Activated naive CD4-positive, alpha-beta T cell (primary cell): ENCODE results near the gene TMC2.
A peak's percentile ranks its signal among the peaks of the same experiment; 100 is the strongest.
"Not testable (repeated sequence)": the region's sequence is repeated elsewhere in the genome, so short reads cannot be mapped to it uniquely, and the experiment has no call there.

Experiments
- DNase-seq, 4 experiments: peaks; one replicate each; lab custom pipeline; 2025; lab: John Stamatoyannopoulos, UW

The TMC2 gene, protein sequence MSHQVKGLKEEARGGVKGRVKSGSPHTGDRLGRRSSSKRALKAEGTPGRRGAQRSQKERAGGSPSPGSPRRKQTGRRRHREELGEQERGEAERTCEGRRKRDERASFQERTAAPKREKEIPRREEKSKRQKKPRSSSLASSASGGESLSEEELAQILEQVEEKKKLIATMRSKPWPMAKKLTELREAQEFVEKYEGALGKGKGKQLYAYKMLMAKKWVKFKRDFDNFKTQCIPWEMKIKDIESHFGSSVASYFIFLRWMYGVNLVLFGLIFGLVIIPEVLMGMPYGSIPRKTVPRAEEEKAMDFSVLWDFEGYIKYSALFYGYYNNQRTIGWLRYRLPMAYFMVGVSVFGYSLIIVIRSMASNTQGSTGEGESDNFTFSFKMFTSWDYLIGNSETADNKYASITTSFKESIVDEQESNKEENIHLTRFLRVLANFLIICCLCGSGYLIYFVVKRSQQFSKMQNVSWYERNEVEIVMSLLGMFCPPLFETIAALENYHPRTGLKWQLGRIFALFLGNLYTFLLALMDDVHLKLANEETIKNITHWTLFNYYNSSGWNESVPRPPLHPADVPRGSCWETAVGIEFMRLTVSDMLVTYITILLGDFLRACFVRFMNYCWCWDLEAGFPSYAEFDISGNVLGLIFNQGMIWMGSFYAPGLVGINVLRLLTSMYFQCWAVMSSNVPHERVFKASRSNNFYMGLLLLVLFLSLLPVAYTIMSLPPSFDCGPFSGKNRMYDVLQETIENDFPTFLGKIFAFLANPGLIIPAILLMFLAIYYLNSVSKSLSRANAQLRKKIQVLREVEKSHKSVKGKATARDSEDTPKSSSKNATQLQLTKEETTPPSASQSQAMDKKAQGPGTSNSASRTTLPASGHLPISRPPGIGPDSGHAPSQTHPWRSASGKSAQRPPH

DNA sequence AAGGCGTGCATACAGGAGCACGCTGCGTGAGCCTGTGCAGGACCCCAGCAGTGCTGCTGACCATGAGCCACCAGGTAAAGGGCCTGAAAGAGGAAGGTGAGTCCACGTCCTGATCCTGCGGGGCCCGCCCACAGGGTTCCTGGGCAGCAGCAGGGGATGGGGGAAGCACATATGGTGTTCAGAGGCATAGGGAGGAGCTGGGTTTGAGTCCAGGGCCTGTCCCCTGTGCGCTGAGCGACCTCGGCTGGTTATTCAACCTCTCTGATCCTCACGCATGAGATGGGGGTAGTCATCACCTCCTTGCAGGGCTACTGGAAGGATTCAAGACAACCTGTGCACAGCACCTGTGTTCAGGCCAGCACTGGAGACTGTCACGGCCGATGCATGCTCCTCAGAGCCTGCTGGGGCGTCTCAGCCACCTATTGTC is at the start of gene TMC2:
Gene TMC2 (plus strand): TSS at position 14 of the 427 bp plus-strand sequence. CDS start 49 bp downstream, at position 63.
- DNase-seq: no peak

DNA sequence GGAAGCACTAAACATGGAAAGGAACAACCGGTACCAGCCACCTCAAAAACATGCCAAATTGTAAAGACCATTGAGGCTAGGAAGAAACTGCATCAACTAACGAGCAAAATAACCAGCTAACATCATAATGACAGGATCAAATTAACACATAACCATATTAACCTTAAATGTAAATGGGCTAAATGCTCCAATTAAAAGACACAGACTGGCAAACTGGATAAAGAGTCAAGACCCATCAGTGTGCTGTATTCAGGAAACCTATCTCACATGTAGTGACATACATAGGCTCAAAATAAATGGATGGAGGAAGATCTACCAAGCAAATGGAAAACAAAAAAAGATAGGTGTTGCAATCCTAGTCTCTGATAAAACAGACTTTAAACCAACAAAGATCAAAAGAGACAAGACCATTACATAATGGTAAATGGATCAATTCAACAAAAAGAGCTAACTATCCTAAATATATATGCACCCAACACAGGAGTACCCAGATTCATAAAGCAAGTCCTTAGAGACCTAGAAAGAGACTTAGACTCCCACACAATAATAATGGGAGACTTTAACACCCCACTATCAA is 33.5 kb upstream of the TMC2 start:
- not testable (repeated sequence) for DNase-seq

DNA sequence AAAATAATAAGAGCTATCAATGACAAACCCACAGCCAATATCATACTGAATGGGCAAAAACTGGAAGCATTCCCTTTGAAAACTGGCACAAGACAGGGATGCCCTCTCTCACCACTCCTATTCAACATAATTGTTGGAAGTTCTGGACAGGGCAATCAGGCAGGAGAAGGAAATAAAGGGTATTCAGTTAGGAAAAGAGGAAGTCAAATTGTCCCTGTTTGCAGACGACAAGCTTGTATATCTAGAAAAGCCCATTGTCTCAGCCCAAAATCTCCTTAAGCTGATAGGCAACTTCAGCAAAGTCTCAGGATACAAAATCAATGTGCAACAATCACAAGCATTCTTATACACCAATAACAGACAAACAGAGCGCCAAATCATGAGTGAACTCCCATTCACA is 31.6 kb upstream of the TMC2 start:
- DNase-seq: not testable (repeated sequence)

DNA sequence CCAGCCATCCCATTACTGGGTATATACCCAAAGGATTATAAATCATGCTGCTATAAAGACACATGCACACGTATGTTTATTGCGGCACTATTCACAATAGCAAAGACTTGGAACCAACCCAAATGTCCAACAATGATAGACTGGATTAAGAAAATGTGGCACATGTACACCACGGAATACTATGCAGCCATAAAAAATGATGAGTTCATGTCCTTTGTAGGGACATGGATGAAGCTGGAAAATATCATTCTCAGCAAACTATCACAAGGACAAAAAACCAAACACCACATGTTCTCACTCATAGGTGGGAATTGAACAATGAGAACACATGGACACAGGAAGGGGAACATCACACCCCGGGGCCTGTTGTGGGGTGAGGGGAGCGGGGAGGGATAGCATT is 29.9 kb upstream of the TMC2 start:
- DNase-seq: not testable (repeated sequence)

DNA sequence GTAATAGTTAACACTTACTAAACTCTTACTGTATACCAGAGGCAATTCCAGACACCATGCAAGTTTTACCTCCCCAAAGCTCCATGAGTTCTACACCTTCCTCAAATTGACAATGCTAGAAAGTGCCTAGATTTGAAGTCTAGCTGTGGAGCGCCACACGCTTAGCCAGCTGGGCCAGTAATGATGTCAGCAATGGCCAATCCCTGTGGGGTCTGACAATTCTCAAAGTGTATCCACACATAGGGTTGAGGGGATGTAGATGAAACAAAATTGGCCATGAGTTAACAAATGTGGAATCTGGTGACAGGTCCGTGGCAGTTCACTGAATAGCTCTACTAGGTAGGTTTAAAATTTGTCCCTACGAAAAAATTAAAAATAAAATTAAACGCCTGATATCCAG is 28.9 kb upstream of the TMC2 start:
- no peak for DNase-seq

DNA sequence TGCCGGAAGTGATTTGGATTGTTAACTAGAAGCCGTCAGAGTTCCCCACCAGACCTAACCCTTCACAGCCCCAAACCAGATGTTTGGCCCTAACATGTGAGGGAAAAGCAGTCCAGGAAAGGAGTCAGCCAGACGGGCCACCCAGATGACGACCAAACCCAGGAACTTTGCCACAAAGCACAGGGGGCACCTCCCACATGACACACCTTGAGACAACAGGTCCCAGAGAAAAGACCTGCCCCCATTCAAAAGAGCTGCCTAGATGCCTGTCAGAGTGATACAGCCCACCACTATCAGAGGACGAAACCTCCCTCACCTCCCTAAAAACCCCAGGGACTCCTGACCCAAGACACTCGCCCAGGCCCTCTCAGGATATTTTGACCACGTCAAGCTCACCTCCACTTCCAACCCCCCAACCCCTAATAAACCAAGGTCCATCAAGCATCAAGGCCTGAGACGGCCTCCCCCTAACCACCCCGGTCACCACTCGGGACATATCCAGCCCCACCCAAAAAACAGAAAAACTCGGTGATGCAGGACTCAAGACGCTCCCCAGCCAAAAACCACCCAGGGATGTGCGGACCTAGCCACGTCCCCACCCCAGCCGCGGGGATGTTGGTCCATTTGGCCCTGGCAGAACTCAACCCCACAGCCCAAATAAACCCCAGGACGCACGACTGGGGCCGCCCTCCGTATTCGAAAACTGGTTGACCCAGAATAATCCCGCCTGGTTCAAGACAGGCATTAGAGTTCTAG is 28.3 kb upstream of the TMC2 start:
- no peak for DNase-seq

DNA sequence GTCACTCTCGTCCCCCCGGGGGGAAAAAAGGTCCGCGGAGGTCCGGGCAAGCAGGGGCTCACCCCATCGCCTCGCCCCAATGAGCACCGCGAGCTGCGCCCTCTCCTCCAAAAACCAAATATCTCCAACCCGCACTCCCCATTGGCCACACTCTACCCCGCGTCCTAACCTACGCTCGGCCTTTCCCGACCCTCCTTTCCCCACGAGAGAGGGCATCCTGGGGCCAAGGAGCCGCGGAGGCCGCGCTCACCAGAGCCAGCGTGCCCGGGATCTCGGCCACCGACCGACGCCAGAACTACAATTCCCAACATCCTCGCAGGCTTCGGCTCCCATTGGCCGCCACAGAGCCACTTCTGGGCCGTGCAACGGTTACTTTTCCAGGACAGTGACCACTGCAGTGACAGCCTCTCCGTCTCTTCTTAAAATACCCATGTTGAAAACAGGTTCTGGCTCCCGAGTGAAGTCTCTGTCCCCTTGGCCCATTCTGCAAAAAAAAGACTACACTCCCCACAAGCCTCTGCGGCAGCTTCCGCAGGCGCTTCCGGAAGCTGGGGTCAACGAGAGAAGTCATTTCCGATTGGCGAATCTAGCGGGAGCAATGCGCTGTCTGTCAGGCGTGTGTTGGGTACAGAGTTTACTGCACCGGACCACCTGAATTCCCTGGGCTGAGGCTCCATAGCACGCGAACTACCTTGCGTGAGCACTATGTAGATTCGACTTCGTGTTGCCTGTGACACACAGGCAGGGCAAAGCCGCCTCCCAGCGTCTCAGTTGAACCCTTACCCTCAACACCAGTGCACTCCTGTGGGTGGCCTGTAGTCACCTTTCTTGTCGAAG is 27.5 kb upstream of the TMC2 start, which contains the start of gene ZNF343:
Gene ZNF343 (minus strand): TSS at position 285 of the 837 bp plus-strand sequence. CDS start 15,020 bp downstream, outside the sequence.
- DNase-seq: peak; percentile 24 to 57 (median 51)

DNA sequence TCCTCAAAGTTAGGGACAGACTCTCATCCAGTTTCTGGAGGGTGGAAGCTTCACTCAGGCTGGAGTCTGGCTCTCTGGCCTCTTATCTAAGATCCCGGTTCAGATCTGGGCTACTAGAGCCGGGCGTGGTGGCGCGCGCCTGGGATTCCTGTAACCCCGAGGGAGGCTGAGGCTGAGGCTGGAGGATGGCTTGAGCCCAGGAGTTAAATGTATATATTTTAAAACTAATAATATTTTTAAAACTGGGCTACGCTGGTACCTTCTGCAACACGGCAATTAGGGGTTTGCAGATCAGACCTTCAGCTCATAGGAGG is 26.9 kb upstream of the TMC2 start:
- no peak for DNase-seq

DNA sequence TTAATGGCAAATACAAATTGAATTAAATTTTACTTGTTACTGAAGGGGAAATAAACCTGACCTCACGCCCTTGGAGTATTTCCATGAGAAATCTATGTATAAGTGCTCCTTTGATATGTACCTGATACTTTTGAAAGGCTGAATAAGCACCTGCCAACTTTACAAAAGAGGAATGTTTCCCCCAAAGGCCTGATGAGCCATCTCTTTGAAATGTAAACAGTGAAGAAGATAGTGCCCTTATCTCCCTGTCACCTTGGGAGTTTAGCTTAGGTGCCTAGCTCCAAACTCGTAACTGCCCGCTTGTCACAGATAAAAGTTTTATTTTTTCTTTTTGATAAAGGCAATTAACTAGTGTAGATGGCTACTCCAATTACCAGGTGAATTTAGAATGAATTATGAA is 26.6 kb upstream of the TMC2 start:
- DNase-seq: no peak

DNA sequence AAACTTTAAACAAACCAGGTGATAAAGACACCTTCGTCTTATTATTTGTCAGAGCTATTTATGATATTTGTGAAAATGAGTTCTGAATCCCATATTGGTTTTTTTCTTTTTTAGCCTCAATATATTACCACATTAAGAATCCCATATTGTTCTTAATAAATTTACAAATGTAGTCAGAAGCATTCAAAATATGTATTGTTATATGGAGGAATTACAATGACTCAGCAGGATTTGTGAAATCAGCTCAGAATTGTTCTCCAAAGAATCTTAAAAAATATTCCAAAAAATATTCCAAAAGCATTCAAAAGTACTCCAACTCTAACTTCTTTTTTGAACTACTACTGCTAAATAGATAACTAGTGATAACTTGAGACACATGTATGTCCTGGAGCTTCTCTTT is 21.2 kb upstream of the TMC2 start:
- DNase-seq: no peak

DNA sequence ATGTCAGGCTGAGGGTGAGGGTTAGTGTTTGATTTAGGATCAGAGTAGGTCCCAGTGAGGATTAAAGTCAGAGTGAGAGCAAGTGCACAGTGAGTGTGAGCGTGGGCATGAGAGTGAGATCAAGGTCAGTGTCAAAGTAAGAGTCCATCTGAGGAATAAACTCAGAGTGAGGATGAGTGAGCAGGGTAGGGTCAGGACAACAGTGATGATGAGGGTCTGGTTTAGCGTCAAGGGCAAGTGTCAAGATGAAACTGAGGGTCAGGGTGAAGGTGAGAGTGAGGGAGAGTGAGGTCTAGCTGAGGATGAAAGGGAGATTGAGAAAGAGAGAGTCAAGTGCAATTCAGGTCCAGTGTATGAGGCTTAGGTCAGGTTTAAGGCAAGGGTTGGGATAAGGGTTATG is 20.0 kb upstream of the TMC2 start:
- DNase-seq: no peak

DNA sequence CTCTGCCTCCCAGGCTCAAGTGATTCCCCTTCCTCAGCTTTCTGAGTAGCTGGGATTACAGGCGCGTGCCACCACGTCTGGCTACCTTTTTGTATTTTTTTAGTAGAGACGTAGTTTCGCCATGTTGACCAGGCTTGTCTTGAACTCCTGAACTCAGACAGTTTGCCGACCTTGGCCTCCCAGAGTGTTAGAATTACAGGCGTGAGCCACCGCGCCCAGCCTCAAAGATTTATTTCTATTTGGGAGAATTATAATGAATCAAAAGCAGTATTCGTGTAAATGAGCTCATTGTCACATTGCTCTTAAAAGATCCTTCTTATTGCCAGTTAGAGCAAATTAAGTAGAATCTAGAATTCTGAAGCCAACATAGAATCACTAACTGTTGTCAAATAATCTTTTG is 18.3 kb upstream of the TMC2 start:
- no peak for DNase-seq

DNA sequence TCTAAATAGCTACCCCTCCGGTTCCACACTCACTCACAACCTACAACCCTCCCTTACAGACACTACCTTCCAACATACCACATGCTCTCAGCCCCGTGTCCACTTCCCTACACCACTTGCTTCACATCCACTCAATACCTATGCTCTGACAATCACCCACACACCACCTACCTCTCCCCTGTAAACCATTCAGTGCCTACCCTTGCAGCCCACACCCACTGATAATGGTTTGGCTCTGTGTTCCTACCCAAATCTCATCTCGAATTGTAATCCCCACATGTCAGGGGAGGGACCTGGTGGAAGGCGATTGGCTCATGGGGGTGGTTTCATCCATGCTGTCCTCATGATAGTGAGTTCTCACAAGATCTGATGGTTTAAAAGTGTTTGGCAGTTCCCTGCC is 17.8 kb upstream of the TMC2 start:
- no peak for DNase-seq

DNA sequence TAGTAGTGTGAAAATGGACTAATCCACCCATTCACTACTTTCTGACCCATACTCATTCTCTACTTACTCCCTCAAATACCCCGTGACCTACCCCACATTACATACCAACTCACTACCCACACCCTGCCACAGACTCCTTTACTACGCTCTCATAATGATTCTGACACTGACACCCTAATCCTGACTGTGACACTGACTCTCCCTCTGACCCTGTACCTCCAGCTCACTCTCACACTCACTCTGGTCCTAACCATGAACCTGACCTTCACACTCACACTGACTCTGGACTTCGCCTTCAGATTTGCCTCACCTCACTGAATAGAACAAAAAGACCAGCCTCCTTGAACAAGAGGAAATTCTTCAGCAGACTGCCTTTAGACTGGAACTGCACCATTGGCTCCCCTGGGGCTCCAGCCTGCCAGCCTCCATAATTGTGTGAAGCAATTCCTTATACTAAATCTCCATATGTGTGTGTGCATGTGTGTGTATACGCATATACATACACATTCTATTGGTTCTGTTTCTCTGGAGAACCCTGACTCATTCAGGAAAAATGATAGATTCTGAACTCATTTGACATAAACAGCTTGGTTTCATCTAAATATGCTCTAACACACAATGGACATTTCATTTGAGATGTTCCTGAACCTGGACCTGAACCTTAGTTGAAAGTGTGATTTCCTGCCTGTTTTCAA is 17.1 kb upstream of the TMC2 start:
- DNase-seq: no peak

DNA sequence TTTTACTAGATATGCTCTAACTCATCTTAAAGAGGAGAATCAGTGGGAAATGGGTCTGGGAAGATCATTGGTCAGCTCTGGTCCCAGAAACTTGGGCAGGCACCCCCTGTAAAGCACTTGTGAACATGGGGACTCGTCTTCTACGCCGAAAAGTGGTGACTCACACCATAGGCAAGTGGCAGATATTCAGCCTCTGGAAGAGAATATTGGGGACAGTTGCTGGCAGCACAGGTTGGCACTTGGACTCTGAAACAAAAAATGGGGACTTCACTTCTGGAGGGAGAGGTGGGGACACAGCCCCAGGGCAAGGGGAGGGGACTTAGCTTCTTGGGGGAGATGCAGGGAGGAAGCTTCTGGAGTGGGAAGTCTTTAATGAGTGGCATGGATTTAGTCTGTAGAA is 15.8 kb upstream of the TMC2 start:
- DNase-seq: no peak

DNA sequence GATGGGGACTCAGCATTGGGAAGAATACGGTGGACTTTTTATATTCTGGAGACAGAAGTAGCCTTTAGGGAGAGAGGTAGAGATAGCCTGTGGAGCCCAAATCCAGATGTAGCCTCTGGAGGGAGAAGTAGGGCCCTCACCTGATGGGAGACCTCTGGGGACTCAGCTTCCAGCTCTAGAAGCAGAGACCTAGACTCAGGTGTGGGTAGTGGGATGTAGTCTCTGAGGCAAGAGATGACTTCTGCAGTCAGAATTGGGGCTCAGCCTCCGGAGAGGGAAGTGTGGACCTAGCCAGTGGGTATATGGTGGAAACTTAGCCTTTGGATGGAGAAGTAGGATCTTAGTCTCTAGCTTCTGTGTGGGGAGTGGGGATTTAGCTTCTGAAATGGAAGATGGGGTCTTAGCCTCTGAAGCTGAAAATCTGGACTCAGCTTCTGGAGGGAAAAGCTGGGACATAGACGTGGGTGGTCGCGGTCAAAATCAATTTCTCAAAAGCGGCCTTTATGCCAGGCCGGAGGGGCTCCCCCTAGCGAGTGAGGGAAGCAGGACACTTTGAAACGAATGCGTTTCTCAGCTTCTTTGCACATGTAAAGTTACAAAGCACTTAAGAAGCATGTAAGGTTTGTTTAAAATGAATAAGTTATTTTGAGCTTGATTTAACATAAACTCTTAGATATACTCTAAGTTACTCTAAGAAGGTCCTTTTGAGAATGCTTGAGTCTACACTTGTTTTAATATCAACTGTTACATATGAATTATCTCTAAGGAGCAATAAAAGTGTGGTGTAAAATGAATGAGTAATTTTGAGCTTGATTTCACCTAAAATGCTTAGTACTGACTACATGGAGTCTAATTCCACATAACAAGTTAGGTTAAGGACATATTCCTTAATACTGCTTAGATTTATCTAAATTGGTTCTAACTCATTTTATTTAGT is 14.7 kb upstream of the TMC2 start:
- DNase-seq: peak in 3 of 4 experiments; percentile 4 to 45 (median 7)

DNA sequence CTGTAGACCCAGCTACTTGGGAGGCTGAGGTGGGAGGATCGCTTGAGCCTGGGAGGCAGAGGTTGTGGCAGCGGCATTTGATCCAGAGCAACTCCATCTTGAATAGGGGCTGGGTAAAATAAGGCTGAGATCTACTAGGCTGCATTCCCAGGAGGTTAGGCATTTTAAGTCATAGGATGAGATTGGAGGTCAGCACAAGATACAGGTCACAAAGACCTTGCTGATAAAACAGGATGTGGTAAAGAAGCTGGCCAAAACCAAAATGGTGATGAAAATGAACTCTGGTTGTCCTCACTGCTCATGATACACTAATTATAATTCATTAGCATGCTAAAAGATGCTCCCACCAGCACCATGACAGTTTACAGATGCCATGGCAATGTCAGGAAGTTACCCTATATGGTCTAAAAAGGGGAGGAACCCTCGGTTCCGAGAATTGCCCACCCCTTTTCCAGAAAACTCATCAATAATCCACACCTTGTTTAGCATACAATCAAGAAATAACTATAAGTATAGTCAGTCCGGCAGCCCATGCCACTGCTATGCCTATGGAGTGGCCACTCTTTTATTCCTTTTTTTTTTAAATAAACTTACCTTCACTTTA is 13.4 kb upstream of the TMC2 start:
- DNase-seq: not testable (repeated sequence)

DNA sequence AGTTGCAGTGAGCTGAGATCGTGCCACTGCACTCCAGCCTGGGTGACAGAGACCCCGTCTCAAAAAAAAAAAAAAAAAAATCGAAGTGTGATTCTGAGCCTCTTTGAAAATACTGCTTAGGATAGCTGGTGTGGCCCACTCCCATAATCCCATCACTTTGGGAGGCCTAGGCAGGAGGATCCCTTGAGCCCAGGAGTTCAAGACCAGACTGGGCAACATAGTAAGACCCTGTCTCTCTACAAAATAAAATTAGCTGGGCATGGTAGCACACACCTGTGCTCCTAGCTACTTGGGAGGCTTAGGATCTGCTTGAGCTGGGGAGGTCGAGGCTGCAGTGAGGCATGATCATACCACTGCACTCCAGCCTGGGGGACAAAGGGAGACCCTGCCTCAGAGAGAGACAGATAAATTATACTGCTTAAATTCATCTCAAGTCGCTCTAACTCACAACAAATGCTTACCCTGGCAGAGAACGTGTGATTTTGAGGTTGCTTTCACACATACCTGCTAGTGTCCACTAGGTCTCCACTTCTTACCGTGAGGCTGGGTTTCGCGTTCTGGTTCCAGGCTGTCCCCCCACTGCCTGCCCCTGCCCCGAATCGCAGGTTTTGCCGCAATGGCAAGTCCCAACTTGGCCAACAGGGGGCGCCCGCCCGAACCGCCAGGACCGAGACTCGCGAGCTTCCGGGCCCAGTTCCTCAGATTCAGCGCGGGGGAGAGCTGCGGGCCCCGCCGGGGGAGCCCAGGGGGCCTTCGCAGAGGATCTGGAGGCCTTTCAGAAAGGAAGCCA is 12.3 kb upstream of the TMC2 start:
- peak; percentile 88 to 96 (median 94) for DNase-seq
